ENCODE results near the gene ACTR3C.
"Not testable (repeated sequence)": the region's sequence is repeated elsewhere in the genome, so short reads cannot be mapped to it uniquely, and the experiment has no call there.

- not testable (repeated sequence) for TF ChIP-seq CTCF, POLR2A (IDR thresholded peaks at IDR 0.05)
These were observed 116.5 kb downstream of the ACTR3C start for GRCh38 chr7:150206848-150207247.

All from prostate gland (tissue), 2 donors.